ENCODE results near the gene YAP1. TPM values are rescaled to one million over a fixed set of nuclear protein-coding genes. Genes with fewer than 3 reads are reported as not detected.

The YAP1 gene
- total RNA-seq, 1 donor from 2014 or later, result 129 TPM

GRCh38 chr11:102251423-102251822 lies 141.2 kb downstream of the YAP1 start:
- Mint-ChIP-seq H3K4me1 (ENCODE audit: low read depth, unreplicated experiment) (peaks cover 11% of the 10 kb centered on the region), H3K4me3 (ENCODE audit: unreplicated experiment) (no peak overlapping the region), H3K9me3 (ENCODE audit: unreplicated experiment) (no peaks in the 10 kb centered on the region), H3K27me3 (ENCODE audit: low read depth, unreplicated experiment) (no peaks in the 10 kb centered on the region), H3K27ac (ENCODE audit: unreplicated experiment) (no peak overlapping the region), H3K36me3 (ENCODE audit: low read depth, unreplicated experiment) (no peaks in the 10 kb centered on the region)
- Histone ChIP-seq H3K27me3 (ENCODE audit: insufficient read depth, low read length) (no peaks in the 10 kb centered on the region), H4K20me1 (ENCODE audit: insufficient read depth, low read length) (no peaks in the 10 kb centered on the region), H2AFZ (ENCODE audit: low read depth, low read length) (no peak overlapping the region), H3K9ac (ENCODE audit: low read length) (no peak overlapping the region), H3K9me3 (ENCODE audit: insufficient read depth, low read depth, low read length) (no peaks in the 10 kb centered on the region), H3K4me3 (ENCODE audit: insufficient read depth, low read depth, low read length) (no peak overlapping the region), H3K79me2 (ENCODE audit: insufficient read depth, low read length) (no peaks in the 10 kb centered on the region), H3K27ac (ENCODE audit: low read depth, low read length) (no peak overlapping the region), H3K4me2 (ENCODE audit: low read length) (no peak overlapping the region), H3K4me1 (ENCODE audit: insufficient read depth, low read length) (peaks cover 18% of the 10 kb centered on the region), H3K36me3 (ENCODE audit: insufficient read depth, low read length) (no peaks in the 10 kb centered on the region)
- TF ChIP-seq EZH2 (IDR thresholded peaks at IDR 0.05; ENCODE audit: insufficient read depth, low read length), result no peak
- no peak for TF ChIP-seq CTCF (IDR thresholded peaks at IDR 0.05; ENCODE audit: insufficient read depth, low read depth, low read length)
- no peak for DNase-seq (ENCODE audit: low read depth)
- no peak for FAIRE-seq

GRCh38 chr11:102252339-102252891 lies 142.2 kb downstream of the YAP1 start:
- H3K36me3 Mint-ChIP-seq (ENCODE audit: low read depth, unreplicated experiment), result no peaks in the 10 kb centered on the region
- Histone ChIP-seq H3K27ac (ENCODE audit: low read depth, low read length) (no peak overlapping the region), H3K4me2 (ENCODE audit: low read length) (peak overlapping the region; percentile 16), H3K36me3 (ENCODE audit: insufficient read depth, low read length) (no peaks in the 10 kb centered on the region), H3K79me2 (ENCODE audit: insufficient read depth, low read length) (no peaks in the 10 kb centered on the region), H3K4me3 (ENCODE audit: insufficient read depth, low read depth, low read length) (no peak overlapping the region), H3K27me3 (ENCODE audit: insufficient read depth, low read length) (no peaks in the 10 kb centered on the region), H3K9me3 (ENCODE audit: insufficient read depth, low read depth, low read length) (no peaks in the 10 kb centered on the region), H2AFZ (ENCODE audit: low read depth, low read length) (peak overlapping the region; percentile 29), H3K9ac (ENCODE audit: low read length) (no peak overlapping the region), H3K4me1 (ENCODE audit: insufficient read depth, low read length) (peaks cover 20% of the 10 kb centered on the region), H4K20me1 (ENCODE audit: insufficient read depth, low read length) (no peaks in the 10 kb centered on the region)
- FAIRE-seq (no peak), DNase-seq (ENCODE audit: low read depth) (peak; percentile 39)
- peaks cover 13% of the 10 kb centered on the region for H3K4me1 Mint-ChIP-seq (ENCODE audit: low read depth, unreplicated experiment)
- no peak for TF ChIP-seq CTCF (IDR thresholded peaks at IDR 0.05; ENCODE audit: insufficient read depth, low read depth, low read length)
- no peak for TF ChIP-seq EZH2 (IDR thresholded peaks at IDR 0.05; ENCODE audit: insufficient read depth, low read length)
- no peak overlapping the region for H3K4me3 Mint-ChIP-seq (ENCODE audit: unreplicated experiment)
- H3K9me3 Mint-ChIP-seq (ENCODE audit: unreplicated experiment), result no peaks in the 10 kb centered on the region
- H3K27me3 Mint-ChIP-seq (ENCODE audit: low read depth, unreplicated experiment), result no peaks in the 10 kb centered on the region
- no peak overlapping the region for H3K27ac Mint-ChIP-seq (ENCODE audit: unreplicated experiment)

- Histone ChIP-seq H3K4me3 (ENCODE audit: insufficient read depth, low read depth, low read length) (no peak overlapping the region), H3K27ac (ENCODE audit: low read depth, low read length) (no peak overlapping the region), H3K79me2 (ENCODE audit: insufficient read depth, low read length) (no peaks in the 10 kb centered on the region), H3K9ac (ENCODE audit: low read length) (no peak overlapping the region), H3K4me2 (ENCODE audit: low read length) (no peak overlapping the region), H4K20me1 (ENCODE audit: insufficient read depth, low read length) (no peaks in the 10 kb centered on the region), H2AFZ (ENCODE audit: low read depth, low read length) (no peak overlapping the region), H3K27me3 (ENCODE audit: insufficient read depth, low read length) (no peaks in the 10 kb centered on the region), H3K9me3 (ENCODE audit: insufficient read depth, low read depth, low read length) (no peaks in the 10 kb centered on the region), H3K36me3 (ENCODE audit: insufficient read depth, low read length) (no peaks in the 10 kb centered on the region), H3K4me1 (ENCODE audit: insufficient read depth, low read length) (peaks cover 20% of the 10 kb centered on the region)
- TF ChIP-seq CTCF (IDR thresholded peaks at IDR 0.05; ENCODE audit: insufficient read depth, low read depth, low read length) (no peak), EZH2 (IDR thresholded peaks at IDR 0.05; ENCODE audit: insufficient read depth, low read length) (no peak)
- FAIRE-seq (no peak), DNase-seq (ENCODE audit: low read depth) (no peak)
- Mint-ChIP-seq H3K36me3 (ENCODE audit: low read depth, unreplicated experiment) (no peaks in the 10 kb centered on the region), H3K9me3 (ENCODE audit: unreplicated experiment) (no peaks in the 10 kb centered on the region), H3K4me1 (ENCODE audit: low read depth, unreplicated experiment) (peaks cover 15% of the 10 kb centered on the region), H3K4me3 (ENCODE audit: unreplicated experiment) (no peak overlapping the region), H3K27me3 (ENCODE audit: low read depth, unreplicated experiment) (no peaks in the 10 kb centered on the region), H3K27ac (ENCODE audit: unreplicated experiment) (no peak overlapping the region)
These were observed 142.9 kb downstream of the YAP1 start for GRCh38 chr11:102253020-102253715.
